Measurements from ENCODE around the gene RANBP1. TPM values are rescaled to one million over a fixed set of nuclear protein-coding genes. Genes with fewer than 3 reads are reported as not detected.

RANBP1 gene
- total and polyA plus RNA-seq, 2 of the 8 experiments (the other 6 are each of a cell fraction or from before 2014, with no cell fraction given): 343 to 484 TPM

DNA sequence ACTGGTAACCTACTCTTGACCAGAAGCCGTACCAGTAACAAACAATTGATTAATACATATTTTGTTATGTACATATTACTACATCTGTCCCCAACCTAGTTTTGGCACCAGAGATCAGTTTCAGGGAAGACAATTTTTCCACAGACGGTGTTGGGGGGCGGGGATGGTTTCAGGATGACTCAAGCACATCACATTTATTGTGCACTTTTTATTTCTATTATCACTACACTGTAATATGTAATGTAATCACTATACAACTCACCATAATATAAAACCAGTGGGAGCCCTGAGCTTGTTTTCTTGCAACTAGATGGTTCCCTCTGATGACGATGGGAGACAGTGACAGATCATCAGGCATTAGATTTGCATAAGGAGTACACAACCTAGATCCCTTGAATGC is 20.4 kb upstream of the RANBP1 start:
- H3K9me3 ChIP-seq (ENCODE audit: insufficient read depth in 2 of 2, low read depth in 1 of 2, low read length in 1 of 2): no peaks in the 10 kb centered on the region; a peak in 1 of 4 replicates
- H3K4me3 ChIP-seq (ENCODE audit: extremely low read depth in 1 of 4, insufficient read depth in 2 of 4, low read depth in 3 of 4, low read length in 4 of 4): no peak overlapping the region
- H3K4me2 ChIP-seq (ENCODE audit: insufficient read depth in 1 of 2, low read depth in 2 of 2, low read length in 2 of 2): no peak overlapping the region
- no peaks in the 10 kb centered on the region for H3K23me2 ChIP-seq (ENCODE audit: low read depth, low read length)
- H3K18ac ChIP-seq (ENCODE audit: extremely low read depth, low read length): no peak overlapping the region
- no peak overlapping the region for H2BK5ac ChIP-seq (ENCODE audit: low read depth, low read length)
- H4K20me1 ChIP-seq (replicated peaks in 1 of 2; ENCODE audit: control insufficient read depth in 1 of 2, insufficient read depth in 2 of 2, low read length in 2 of 2): peaks cover 15 to 26% of the 10 kb centered on the region in 2 experiments
- H3K27ac ChIP-seq (ENCODE audit: low read depth, low read length): no peak overlapping the region
- WGBS, 2 experiments (ENCODE audit: extremely low coverage in 1 of 2, insufficient coverage in 1 of 2, insufficient read length in 1 of 2, insufficient replicate concordance in 2 of 2, low coverage in 1 of 2, low lambda C conversion rate in 2 of 2, missing lambda C conversion rate in 1 of 2): 92% methylated on average over 4 of the region's 4 CpGs; no CpG with 5 or more reads in 1 of the 2 experiments
- no peak overlapping the region for H2AFZ ChIP-seq (ENCODE audit: low read length)
- no peak overlapping the region for H3K23ac ChIP-seq (ENCODE audit: insufficient read length)
- ChIA-PET POLR2A (ENCODE audit: partially characterized antibody) (interaction anchor here (1.1 to 29.4 kb wide), 7 partner anchors 8 to 32 kb away, joined by 3 to 598 read pairs (median 5); partner anchors contain the start of genes RANBP1 and TRMT2A), CTCF (ENCODE audit: partially characterized antibody) (interaction anchor here (0.8 to 1.8 kb wide), 7 partner anchors 10 to 124 kb away, joined by 4 to 7 read pairs (median 4); no protein-coding TSS in a partner anchor)
- H3K56ac ChIP-seq (replicated peaks; ENCODE audit: insufficient read length, low read depth, low read length): no peak overlapping the region
- no peak overlapping the region for H2BK20ac ChIP-seq (ENCODE audit: low read length)
- peaks cover 9% of the 10 kb centered on the region for H3K79me1 ChIP-seq (ENCODE audit: low read depth, low read length)
- no peak overlapping the region for H2AK5ac ChIP-seq (ENCODE audit: low read depth, low read length)
- peaks cover 0 to 29% of the 10 kb centered on the region in 2 experiments; a peak in 2 of 4 replicates for H3K79me2 ChIP-seq (ENCODE audit: control insufficient read depth in 1 of 2, insufficient read depth in 2 of 2, low read length in 2 of 2)
- no peak for FAIRE-seq
- no peak overlapping the region for H2BK15ac ChIP-seq (ENCODE audit: low read length)
- no peak overlapping the region for H4K91ac ChIP-seq (replicated peaks; ENCODE audit: insufficient read length, low read length)
- no peak overlapping the region for H4K8ac ChIP-seq (ENCODE audit: extremely low read depth, insufficient read depth, low read length)
- H4K5ac ChIP-seq (ENCODE audit: insufficient read length, low read depth, low read length): no peak overlapping the region
- H3K9ac ChIP-seq (replicated peaks in 1 of 4; ENCODE audit: extremely low read depth in 1 of 4, low read depth in 3 of 4, low read length in 3 of 4): no peak overlapping the region
- no peak overlapping the region for H2BK12ac ChIP-seq (ENCODE audit: low read depth, low read length)
- peaks cover 36 to 98% (median 74%) of the 10 kb centered on the region in 4 experiments for H3K36me3 ChIP-seq (ENCODE audit: control insufficient read depth in 2 of 4, insufficient read depth in 4 of 4, low read length in 3 of 4)
- no peaks in the 10 kb centered on the region for H3K27me3 ChIP-seq (replicated peaks in 1 of 4; ENCODE audit: control insufficient read depth in 3 of 4, extremely low read depth in 1 of 4, insufficient read depth in 3 of 4, low read length in 3 of 4)
- H3K4ac ChIP-seq (replicated peaks; ENCODE audit: insufficient read length, low read depth, low read length): no peak overlapping the region
- H3K4me1 ChIP-seq (replicated peaks in 1 of 4; ENCODE audit: control insufficient read depth in 3 of 4, insufficient read depth in 4 of 4, low read length in 3 of 4): peaks cover 0 to 3% (median 0%) of the 10 kb centered on the region in 4 experiments; a peak in 3 of 7 replicates
- H3K14ac ChIP-seq (ENCODE audit: insufficient read length): no peak overlapping the region
- DNase-seq (ENCODE audit: low read depth in 1 of 2, low spot score in 2 of 2): no peak
- no peak overlapping the region for H2BK120ac ChIP-seq (replicated peaks; ENCODE audit: low read depth, low read length)
- TF ChIP-seq TCF12 (IDR thresholded peaks at IDR 0.05; ENCODE audit: low read depth, low read length) (no peak), KDM1A (IDR thresholded peaks at IDR 0.05; ENCODE audit: borderline replicate concordance, low read length) (no peak)

Measured in H1 (cell line).